Activated CD8-positive, alpha-beta T cell treated with anti-CD3 and anti-CD28 coated beads for 36 hours (primary cell): Measurements from ENCODE around the gene FAM171A2. TPM values are rescaled to one million over a fixed set of nuclear protein-coding genes. Genes with fewer than 3 reads are reported as not detected.
"Not testable (repeated sequence)": the region's sequence is repeated elsewhere in the genome, so short reads cannot be mapped to it uniquely, and the experiment has no call there.

Experiments
- ATAC-seq: fragments of 200-7000 bp; cut with Tn5 transposase; one replicate; pipeline ENCODE4 v1.10.0; 2021; ENCODE audit warnings: mild to moderate bottlenecking, moderate library complexity
- CTCF ChIA-PET: fragments of 350-600 bp; sonication (Branson Sonifier 250); formaldehyde crosslinking; loops from one replicate; lab custom pipeline; 2021; ENCODE audit warnings: antibody characterized with exemption; lab: Charles Lee
- POLR2A ChIA-PET: fragments of 350-600 bp; sonication (Branson Sonifier 250); formaldehyde crosslinking; loops from one replicate; lab custom pipeline; 2021; ENCODE audit warnings: antibody characterized with exemption; lab: Charles Lee
- DNase-seq: peaks from one replicate; pipeline ENCODE4 v3.0.0-alpha.2; 2020
- H3K27ac Mint-ChIP-seq: one replicate; pipeline ENCODE4 v1.8.0; 2021; ENCODE audit warnings: mild to moderate bottlenecking, mixed read lengths
- H3K27me3 Mint-ChIP-seq: one replicate; pipeline ENCODE4 v1.8.0; 2021; ENCODE audit warnings: mixed read lengths
- H3K36me3 Mint-ChIP-seq: one replicate; pipeline ENCODE4 v1.8.0; 2021; ENCODE audit warnings: low read depth, mixed read lengths
- H3K4me1 Mint-ChIP-seq: one replicate; pipeline ENCODE4 v1.8.0; 2021; ENCODE audit warnings: low read depth, mixed read lengths
- H3K4me3 Mint-ChIP-seq: one replicate; pipeline ENCODE4 v1.8.0; 2021; ENCODE audit warnings: mild to moderate bottlenecking, moderate library complexity, mixed read lengths
- H3K9me3 Mint-ChIP-seq: one replicate; pipeline ENCODE4 v1.8.0; 2021; ENCODE audit warnings: mixed read lengths
- CTCF ChIP-seq: fragments of 200-600 bp; IDR thresholded peaks from one replicate; pipeline ENCODE4 v1.8.0; 2022; ENCODE audit warnings: antibody characterized with exemption, mild to moderate bottlenecking
- intact Hi-C: fragments of 100-400 bp; cut with micrococcal nuclease; formaldehyde crosslinking; loops from one replicate; pipeline ENCODE4 v1.10.0; 2022
- total RNA-seq, 2 experiments: library from RNA; stranded (reverse); gene quantifications; one replicate each; pipeline ENCODE4 v1.2.3, GENCODE V29; 2021

Gene FAM171A2
- total RNA-seq, 2 experiments from 2014 or later = 0.43 to 0.78 TPM

GRCh38 chr17:44394833-44395232 lies 31.2 kb upstream of the FAM171A2 start:
- DNase-seq = no peak
- Mint-ChIP-seq H3K27me3 (no peaks in the 10 kb centered on the region), H3K4me3 (no peak overlapping the region), H3K36me3 (peaks cover 13% of the 10 kb centered on the region), H3K9me3 (no peaks in the 10 kb centered on the region), H3K4me1 (peaks cover 8% of the 10 kb centered on the region), H3K27ac (no peak overlapping the region)
- intact Hi-C loops = no loop called here
- no peak for TF ChIP-seq CTCF
- no peak for ATAC-seq
- ChIA-PET CTCF (interaction anchor here (1.2 kb wide), 1 partner anchor 63 kb away, joined by 3 read pairs; no protein-coding TSS in a partner anchor), POLR2A (interaction anchor here (2.4 kb wide), 1 partner anchor 9 kb away, joined by 5 read pairs; no protein-coding TSS in a partner anchor)

- H3K27me3 Mint-ChIP-seq, H3K4me1 Mint-ChIP-seq, DNase-seq, H3K4me3 Mint-ChIP-seq, H3K36me3 Mint-ChIP-seq, H3K9me3 Mint-ChIP-seq, H3K27ac Mint-ChIP-seq, ATAC-seq, intact Hi-C loops: not testable (repeated sequence)
- CTCF ChIA-PET = interaction anchor here (1.2 kb wide), 1 partner anchor 63 kb away, joined by 3 read pairs; no protein-coding TSS in a partner anchor
- POLR2A ChIA-PET = interaction anchor here (2.4 kb wide), 1 partner anchor 8 kb away, joined by 5 read pairs; no protein-coding TSS in a partner anchor
These were observed 30.5 kb upstream of the FAM171A2 start for GRCh38 chr17:44394112-44394511.

GRCh38 chr17:44390250-44390870 lies 26.7 kb upstream of the FAM171A2 start:
- Mint-ChIP-seq H3K27me3 (peaks cover 11% of the 10 kb centered on the region), H3K27ac (no peak overlapping the region), H3K9me3 (no peaks in the 10 kb centered on the region), H3K4me3 (no peak overlapping the region), H3K4me1 (peaks cover 14% of the 10 kb centered on the region), H3K36me3 (no peaks in the 10 kb centered on the region)
- no peak for TF ChIP-seq CTCF
- CTCF ChIA-PET = no interaction called here
- DNase-seq = no peak
- intact Hi-C loops = no loop called here
- POLR2A ChIA-PET = no interaction called here
- ATAC-seq = no peak

- no peak for TF ChIP-seq CTCF
- Mint-ChIP-seq H3K36me3 (no peaks in the 10 kb centered on the region), H3K4me3 (no peak overlapping the region), H3K27me3 (peaks cover 13% of the 10 kb centered on the region), H3K4me1 (peaks cover 16% of the 10 kb centered on the region), H3K9me3 (no peaks in the 10 kb centered on the region), H3K27ac (no peak overlapping the region)
- no peak for ATAC-seq
- DNase-seq = no peak
- ChIA-PET CTCF (no interaction called here), POLR2A (no interaction called here)
- intact Hi-C loops = no loop called here
These were observed 26.1 kb upstream of the FAM171A2 start for GRCh38 chr17:44389723-44390202.

- CTCF ChIA-PET = no interaction called here
- Mint-ChIP-seq H3K27ac (no peak within 1 kb of the TSS), H3K4me1 (peaks cover 17% of the 10 kb centered on the region), H3K9me3 (no peaks in the 10 kb centered on the region), H3K4me3 (no peak within 1 kb of the TSS), H3K27me3 (peaks cover 16% of the 10 kb centered on the region), H3K36me3 (no peaks in the 10 kb centered on the region)
- POLR2A ChIA-PET = no interaction called here
- TF ChIP-seq CTCF = no peak
- DNase-seq = no peak
- no peak for ATAC-seq
- intact Hi-C loops = no loop called here
These were observed 25.6 kb upstream of the FAM171A2 start, which contains the start of gene ITGA2B for GRCh38 chr17:44389281-44389680. Gene ITGA2B, minus strand, starts transcription at chr17:44389649. Its CDS starts 176 bp downstream, at chr17:44389473.
